Suppressor macrophage treated with lipopolysaccharide for 1 hour (primary cell): ENCODE data around the gene SCCPDH.

Experiments used
- DNase-seq, 3 donors: peaks; one replicate each; pipeline ENCODE4 v3.0.0-alpha.2; 2020 to 2022

The SCCPDH gene

DNA sequence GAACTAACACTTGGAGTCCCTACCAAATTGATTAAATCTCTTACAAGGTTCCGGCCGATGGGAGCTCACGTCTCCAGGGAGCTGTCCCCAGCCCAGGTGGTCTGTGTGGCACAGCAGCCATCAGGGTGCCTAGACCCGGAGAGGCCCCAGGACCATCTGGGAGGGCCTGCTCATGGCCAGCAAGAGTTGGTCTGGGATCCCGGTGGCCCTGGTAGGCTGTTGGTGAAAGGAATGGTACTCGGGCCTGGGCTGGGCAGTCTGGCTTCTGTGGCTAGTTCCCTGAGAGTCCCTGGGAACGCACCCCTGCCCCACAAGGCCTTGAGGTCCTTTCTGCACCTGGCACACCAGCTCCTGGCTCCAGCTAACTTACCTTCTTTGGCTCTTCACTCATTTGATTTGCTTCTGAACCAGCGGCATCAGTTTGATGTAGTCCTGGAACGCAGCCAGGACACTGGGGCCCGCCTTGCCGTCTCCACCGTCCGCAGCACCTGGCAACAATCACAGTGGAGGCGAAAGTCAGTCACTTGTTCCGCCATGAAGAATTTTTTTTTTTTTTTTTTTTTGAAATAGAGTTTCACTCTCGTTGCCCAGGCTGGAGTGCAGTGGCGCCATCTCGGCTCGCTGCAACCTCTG lies 62.5 kb downstream of the SCCPDH start:
- no peak for DNase-seq

DNA sequence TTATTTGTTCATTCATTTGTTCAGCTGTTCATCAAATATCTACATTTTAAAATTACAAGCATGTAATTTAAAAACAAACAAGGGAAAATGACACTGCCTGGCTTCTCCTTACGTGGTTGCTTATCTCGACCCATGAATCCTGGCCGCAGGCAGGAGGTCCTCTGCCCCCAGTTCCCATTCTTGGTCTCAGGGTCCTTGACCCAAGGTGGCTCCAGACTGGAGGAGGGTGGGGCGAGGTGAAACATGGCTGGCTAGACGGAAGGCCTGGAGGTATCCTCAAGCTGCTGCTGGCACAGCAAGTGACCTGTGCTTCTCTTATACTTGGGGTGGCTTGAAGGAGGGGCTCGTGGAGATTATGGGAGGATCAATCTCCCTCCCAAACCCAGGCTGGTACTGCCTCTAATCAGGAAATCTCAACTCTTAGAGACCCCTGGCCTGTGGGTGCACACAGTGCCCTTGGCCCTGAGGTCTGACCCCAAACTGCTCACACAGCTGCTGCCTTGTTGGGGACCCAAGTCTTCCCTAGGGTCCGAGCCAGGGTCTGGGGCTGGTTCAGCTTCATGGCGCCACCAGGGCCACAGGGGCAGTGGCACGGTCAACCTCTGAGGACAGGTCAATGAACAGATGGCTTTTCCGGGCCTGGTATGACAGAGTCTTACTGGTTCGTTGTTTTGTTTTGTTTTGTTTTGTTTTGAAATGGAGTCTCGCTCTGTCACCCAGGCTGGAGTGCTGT lies 63.7 kb downstream of the SCCPDH start:
- no peak for DNase-seq

DNA sequence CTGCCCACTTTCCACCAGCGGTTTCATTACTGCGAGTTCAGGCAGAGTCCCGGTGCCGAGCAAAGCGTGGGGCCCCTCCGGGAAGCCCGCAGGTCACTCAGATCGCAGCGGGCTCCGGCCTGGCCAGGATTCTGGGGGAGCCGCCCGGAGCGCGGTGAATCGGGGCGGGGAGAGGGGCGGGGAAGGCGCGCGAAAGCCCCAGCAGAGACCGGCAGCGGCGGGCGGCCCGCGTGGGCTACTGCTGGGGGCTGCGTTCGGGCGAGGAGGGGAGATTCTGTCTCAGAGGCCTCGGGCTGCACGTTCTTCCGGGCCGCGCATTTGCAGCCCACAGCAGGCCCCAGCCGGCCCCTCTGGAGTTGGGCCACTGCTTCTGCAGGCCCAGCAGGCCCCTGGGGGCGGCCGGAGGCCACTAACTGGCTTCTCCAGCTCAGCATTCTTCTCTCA lies 64.7 kb downstream of the SCCPDH start:
- DNase-seq: peak in 1 of 3 donors; percentile 17

DNA sequence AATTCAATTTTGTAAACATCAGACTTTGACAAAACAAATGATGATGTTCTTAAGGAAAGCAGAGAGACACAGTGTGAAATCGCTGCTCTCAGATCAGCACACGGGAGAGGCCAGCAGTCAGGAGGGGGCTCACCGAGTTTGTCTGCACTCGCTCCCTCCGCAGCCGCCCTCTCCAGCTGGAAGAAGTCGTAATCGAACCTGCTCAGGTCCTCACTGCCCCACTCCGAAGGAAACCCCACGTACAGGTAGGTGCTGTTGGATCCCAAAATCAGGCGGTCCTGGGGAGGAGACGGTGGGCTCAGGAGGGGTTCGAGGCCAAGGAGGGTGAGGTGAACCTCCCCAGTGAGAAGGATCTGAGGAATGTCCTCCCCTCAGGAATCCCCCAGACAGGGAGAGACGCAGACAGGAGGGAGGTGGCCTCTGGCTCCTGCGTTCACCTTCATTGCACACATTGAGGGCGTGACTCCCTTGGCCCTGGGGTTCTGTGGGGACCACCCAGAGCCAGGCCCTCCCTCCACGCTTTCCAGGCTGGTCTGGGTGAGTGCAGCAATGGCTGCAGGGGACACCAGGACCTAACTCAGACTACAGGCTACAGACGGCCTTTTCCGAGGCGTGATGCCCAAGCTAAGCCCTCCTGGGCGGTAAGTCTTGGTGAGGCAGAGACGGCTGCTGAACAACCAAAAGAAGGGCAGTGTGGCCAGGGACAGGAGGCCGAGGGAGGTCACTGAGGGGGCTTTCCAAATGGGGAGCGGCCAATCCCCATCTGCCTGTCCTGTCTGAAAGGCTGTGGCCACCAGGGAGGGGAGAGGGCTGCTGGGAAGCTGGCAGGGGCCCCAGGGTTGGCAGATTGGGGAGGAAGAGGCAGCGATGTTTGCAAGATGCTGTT lies 65.5 kb downstream of the SCCPDH start:
- DNase-seq: no peak

DNA sequence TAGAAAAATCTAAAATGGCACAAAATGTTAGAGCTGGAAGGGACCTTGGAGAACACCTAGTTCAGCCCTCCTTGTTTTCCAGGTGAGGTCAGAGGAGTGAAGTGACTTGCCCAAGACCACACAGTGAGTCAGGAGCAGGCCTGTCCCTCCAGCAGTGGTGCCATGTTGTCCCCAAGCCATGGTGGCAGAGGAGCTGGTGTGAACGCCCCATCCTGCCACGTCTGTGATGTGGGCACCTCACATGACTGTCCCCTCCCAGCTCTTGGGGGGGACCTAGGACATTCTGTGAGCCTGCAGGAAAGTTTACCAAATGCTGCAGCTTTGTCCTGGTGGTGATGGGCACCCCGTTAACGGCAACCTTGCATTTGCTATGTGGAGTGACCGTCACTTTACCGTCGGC lies 66.2 kb downstream of the SCCPDH start:
- no peak for DNase-seq

DNA sequence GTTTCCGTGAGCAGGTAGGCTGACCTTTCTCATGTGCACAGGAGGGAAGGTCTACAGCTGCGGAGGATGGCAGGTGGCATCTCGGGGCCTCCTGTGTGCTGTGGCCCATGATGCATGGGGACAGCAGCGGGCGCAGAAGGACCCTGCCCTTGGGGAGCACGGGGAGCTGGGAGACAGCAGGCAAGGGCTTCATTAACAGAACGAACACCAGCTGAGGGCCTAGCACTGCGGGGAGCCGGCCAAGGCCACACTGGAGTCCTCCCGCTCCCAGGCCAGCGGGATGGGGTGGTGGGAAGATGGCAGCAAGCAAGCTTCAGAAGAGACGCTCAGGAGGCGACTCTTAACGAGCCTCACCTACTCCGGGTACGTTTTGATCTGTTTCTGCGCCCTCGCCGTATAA lies 66.6 kb downstream of the SCCPDH start:
- no peak for DNase-seq

DNA sequence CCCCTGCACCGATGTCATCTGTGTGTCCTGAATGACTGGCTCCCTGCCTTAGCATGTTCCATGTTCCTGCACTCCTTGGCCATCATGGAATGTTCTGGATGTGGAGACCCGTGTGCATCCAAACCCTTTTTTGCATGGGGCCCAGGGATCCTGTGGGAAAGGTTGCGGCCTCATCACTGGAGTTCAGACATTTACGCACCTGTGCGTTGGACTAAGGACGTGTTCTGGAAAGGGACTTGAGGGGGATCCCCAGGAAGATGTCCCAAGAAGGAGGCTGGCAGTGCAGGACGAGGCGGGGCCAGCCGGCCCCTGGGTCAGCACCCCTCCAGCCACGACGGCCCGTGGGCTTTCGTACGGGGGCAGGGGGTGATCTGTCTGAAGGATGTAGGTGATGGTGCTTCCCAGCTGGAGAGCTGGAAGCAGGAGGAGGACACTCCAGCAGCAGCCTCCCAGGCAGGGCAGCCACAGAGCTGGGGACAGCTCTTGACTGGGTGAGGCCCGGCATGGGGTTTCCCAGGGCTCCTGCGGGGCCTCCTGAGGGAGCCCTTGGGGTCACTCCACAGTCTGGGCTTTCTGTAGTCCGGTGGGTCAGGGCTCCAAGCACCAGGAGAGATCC lies 67.2 kb downstream of the SCCPDH start:
- no peak for DNase-seq

DNA sequence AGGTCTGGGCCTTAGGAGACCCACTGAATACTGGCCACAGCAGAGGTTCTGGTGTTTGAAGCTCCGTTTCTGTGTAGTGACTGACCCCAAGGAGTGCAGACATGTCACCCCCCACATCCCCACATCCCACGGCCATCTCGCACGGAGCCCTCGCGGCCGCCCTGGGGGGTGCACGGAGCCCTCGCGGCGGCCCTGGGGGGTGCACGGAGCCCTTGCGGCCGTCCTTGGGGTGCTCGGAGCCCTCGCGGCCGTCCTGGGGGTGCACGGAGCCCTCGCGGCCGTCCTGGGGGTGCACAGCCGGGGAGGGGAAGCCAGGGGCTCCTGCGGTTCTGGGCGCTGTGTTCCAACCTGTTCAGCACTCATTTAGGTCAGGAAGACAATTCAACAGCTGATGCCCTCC lies 68.4 kb downstream of the SCCPDH start:
- DNase-seq: no peak

DNA sequence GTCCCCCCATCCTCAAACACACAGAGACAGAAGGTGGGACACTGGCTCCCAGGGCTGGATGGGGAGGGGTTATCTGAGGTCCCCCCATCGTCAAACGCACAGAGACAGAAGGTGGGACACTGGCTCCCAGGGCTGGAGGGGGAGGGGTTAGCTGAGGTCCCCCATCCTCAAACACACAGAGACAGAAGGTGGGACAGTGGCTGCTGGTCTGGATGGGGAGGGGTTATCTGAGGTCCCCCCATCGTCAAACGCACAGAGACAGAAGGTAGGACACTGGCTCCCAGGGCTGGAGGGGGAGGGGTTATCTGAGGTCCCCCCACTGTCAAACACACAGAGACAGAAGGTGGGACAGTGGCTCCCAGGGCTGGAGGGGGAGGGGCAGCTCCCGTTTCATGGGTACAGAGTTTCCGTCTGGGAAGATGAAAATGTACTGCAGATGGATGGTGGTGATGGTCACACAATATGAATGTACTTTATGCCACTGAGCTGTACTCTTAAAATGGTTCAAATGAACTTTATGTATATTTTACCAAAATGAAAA lies 69.2 kb downstream of the SCCPDH start:
- DNase-seq: no peak

DNA sequence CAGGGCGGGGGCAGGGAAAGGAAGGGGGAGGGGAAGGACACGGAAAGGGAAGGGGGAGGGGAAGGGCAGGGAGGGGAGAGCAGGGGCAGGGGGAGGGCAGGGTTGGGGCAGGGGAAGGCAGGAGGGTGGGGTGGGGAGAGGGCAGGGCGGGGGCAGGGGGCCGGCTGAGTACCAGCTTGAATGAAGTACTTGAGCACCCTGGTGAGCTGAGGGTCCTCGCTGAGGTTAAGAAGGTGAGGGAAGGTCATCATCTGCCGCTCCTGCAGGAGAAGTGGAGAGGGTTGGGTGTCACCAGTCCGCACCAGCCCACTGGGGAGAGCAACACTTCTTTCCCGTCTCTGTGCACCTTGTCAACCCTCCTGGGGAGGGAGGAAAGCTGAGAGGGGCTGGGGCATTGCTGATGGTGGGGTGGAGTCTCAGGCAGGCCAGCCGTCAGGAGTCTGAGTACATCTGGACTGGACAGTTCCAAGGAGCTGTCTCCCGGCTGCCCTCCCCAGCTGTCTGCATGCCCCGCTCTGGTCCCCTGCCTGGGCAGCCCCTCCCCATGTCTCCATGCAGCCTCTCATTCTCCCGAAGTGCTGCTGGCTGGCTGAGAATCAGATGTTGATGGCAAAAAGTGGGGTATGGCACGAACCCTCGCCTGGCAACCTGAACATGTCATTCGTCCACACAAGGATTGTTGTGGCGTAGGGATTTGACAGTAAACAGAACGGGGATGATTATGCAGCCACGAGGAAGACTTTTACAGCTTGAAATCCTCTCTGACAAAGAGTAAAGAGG lies 70.0 kb downstream of the SCCPDH start:
- DNase-seq: no peak

DNA sequence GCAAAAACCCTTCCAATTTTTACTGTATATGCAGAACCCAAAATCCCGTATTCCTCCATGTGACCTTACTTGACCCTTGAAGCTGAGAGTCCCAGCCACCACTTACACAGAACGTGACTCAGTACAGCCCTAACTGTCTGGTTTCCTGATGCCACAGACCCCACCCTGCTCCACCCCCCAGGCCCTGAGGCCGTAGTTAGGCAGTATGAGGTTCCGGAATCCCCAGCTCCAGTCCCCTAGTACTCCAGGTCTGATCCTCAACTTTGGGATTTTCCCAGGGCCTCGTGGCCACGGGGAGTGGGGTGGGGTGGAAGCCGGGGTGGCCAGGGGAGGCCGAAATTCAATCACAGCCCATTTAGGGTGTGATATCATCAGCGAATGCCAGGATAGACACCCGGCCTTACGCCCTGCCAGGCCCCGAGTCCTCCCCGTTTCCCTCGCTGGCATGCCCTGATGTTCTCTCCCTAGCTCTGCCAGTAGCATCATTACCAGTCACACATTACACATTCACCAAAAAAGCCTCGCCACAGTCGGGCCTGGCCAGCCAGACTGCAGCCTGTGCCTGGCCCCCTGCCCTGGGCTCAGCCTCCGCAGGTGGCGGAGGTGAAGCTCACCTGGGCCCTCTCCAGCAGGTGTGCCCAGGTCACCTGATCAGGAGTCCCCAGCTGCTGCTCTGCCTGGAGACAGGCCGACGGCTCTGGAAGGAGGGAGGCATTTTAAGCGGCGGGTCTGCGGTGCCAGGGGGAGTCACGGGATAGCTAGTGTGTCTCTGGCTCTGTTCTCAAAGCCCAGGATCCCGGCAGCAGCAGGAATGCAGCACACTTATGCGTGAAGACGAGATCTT lies 70.8 kb downstream of the SCCPDH start:
- DNase-seq: peak; percentile 59 to 75 (median 69)

DNA sequence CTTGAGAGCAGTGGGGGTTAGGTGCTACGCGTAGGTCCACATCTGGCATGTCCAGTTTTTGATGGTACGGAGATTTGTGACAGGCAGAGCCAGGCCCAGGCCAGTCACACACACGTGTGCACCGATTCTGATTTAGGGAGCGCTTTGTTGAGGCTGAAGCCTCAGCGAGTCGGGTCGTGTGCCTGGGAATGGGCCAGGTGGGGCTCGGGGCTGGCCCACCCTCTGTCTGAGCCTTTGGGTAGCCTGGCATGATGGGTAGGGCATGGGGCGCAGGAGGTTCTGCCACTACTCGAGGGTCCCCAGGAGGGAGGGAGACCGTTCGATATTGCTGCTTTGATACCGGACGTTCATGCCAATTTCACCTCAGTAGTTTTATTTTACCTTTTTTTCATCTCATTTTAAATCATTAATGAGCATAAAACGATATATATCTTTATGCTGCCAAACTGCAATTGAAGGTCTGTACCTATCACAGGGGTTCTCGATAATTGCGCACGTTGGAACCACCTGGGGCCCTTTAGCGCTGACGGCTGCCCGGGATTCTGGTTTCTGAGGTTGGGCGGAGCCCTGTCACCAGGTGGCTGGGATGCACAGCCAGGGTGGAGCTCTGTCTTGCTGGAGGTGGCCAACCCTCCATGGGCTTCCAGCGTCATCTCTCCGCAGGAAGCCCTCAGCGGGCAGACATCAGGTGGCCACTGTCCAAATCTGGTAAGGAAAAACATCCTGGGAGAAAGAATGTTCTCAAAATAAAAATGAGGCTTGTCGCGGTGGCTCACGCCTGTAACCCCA lies 71.9 kb downstream of the SCCPDH start:
- DNase-seq: no peak

DNA sequence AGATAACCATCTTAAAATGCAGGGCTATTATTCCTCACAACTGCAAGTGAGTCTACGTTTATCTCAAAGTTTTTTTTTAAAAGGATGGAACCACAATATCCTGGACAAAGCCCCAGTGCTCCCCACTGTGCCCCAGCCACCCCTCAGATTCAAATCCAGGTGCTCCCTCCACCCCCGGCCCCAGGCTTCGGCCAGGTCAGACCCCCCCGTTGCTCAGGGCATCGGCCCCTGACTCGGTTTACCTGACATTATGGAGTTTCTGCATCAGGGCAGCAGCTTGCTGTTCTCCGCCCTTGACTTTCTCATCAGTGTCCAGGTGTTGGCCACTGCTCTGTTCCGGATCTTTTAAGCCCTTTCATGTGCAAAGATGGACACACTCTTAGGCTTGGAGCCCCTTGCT lies 72.9 kb downstream of the SCCPDH start:
- DNase-seq: no peak

DNA sequence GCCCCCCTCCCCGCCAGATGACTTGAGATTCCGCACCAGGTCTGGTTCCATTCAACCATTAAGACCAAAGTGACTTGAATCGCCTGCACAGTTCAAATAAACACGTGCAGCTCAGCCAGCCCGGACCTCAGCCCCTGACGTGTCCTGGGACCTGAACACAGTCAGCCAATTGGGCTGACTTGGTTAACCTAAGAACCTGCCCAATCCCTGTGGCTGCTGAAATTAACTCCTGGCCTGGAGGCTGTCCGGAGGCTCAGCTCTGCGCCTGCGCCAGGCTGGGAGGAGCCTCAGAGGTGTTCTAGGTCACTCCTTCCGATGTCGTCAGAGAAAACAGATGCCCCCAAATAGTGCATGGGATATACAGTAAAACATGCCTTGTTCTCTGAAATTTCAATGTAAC lies 73.4 kb downstream of the SCCPDH start:
- no peak for DNase-seq

DNA sequence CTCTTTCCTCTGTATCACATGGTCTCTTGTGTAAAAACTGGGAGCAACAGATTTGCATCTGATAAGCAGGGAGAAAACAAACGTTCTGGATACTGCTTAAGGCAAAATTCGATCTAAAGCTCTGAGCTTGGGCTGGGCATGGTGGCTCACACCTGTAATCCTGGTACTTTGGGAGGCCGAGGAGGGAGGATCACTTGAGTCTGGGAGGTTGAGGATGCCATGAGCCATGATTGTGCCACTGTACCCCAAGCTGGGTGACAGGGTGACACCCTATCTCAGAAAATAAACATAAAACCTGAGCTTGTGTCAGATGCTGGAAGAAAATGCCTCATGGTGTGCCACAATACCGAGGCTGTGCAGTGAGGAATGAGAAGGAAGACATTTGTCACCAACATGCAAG lies 73.9 kb downstream of the SCCPDH start:
- DNase-seq: no peak

DNA sequence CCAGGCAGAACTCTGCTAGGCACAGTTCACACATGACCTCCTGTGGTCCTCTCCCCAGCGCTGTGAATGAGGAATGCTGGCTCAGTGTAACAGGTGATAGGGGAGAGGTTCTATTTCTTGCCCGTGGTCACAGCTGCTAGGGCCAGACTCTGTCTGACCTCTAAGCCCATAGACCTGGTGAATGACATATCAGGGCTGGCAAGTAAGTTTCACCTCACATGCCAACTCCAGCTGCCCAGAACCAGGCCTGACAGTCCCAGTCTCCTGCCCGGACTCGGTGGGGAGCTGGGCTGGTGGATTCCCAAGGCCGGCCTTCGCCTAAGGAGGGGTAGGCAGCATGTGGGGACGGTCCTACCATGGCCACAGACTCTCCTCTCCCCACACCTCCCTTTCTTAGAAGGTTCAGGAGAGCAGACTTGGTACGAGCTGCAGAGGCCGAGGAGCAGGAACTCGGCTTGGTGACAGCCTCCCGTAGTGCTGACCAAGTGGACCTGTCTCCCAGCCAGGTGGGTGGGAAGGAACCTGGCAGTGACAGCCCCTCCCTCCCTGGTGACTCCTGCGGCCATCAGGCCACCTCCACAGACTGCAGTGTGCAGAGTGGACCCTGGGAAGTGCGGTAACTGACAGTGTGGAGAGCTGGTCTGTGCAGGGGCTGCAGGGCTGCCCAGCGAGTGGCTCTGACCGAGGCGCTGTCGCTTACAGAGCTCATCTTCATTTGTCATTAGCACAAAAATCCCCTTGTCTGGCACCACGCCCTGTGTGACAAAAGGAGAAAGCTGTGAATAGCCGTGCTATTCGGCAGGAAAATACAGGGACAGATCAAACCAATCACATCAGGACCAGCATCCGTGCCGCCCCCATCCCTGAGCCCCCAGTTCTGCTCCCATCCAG lies 74.6 kb downstream of the SCCPDH start:
- no peak for DNase-seq

DNA sequence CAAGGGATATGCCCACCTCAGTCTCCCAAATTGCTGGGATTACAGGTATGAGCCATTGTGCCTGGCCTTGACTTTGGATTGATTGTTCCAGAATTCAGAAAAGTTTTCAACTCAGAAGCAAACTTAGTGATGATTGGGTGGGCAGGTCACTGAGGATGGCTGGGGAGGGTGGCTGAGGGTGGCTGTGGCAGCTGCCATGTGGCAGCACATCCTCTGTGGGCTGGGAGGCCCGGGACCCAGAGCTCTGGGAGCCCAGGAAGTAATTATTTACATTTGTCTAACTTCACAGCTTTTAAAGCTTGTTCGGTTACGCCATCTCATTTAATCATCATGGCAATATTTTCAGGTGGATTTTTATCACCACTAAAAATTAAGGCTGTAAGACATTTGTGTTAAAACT lies 76.1 kb downstream of the SCCPDH start:
- no peak for DNase-seq

DNA sequence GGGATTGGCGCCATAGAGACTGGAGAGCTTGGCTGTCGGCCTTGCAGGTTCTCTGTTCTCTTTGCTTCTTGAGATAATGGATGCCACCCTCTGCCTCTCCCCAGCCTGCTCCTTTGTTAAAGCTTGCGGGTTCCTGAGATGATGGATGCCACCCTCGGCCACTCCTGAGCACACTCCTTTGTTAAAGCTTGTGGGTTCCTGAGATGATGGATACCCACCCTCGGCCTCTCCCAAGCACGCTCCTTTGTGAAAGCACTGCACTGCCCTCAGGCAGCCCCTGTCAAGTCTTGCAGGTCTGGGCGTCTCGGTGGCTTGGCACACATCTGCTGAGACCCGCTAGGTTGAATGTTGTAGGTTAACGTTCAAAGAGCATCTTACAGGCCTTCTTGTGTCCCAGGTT lies 76.5 kb downstream of the SCCPDH start:
- no peak for DNase-seq
